GM13977 (cell line): ENCODE results near the gene SLC33A1.

Experiments used
- DNase-seq: peaks from one replicate; pipeline ENCODE4 v3.0.0; 2012; ENCODE audit warnings: low spot score
- CTCF ChIP-seq: IDR thresholded peaks from 2 replicates; pipeline ENCODE4 v1.5.1; 2012; ENCODE audit warnings: mild to moderate bottlenecking, control low read depth; ENCODE audit not compliant: insufficient read depth; ENCODE audit errors: extremely low read depth, missing control alignments
- in situ Hi-C: fragments of 300-500 bp; cut with MboI; formaldehyde crosslinking; loops from one replicate; pipeline ENCODE4 v1.12.0; 2022; ENCODE audit warnings: low sequenced_read_pairs, low pct_unique_long_range_greater_than_20kb, mixed read lengths, inconsistent platforms; ENCODE audit not compliant: unreplicated experiment

The SLC33A1 gene

GRCh38 chr3:155872904-155873646 is 18.8 kb upstream of the SLC33A1 start:
- DNase-seq = no peak
- in situ Hi-C loops = no loop called here
- no peak for TF ChIP-seq CTCF

- in situ Hi-C loops = no loop called here
Observed at GRCh38 chr3:155871746-155872158, 17.5 kb upstream of the SLC33A1 start.

GRCh38 chr3:155870945-155871745 is 16.9 kb upstream of the SLC33A1 start:
- in situ Hi-C loops = no loop called here
- peak; percentile 20 for TF ChIP-seq CTCF
- DNase-seq = peak; percentile 57

More at GRCh38 chr3:155871746-155872158, 17.5 kb upstream of the SLC33A1 start:
- no peak for TF ChIP-seq CTCF
- DNase-seq = no peak

GRCh38 chr3:155870133-155870944 is 16.1 kb upstream of the SLC33A1 start, which contains the start of gene GMPS:
GMPS (plus strand) TSS chr3:155870650; CDS start chr3:155870871, 221 bp downstream.
- TF ChIP-seq CTCF = peak; percentile 70
- in situ Hi-C loops = no loop called here
- peak; percentile 99 for DNase-seq

- in situ Hi-C loops = no loop called here
- DNase-seq = no peak
- TF ChIP-seq CTCF = no peak
Observed at GRCh38 chr3:155869691-155870090, 15.5 kb upstream of the SLC33A1 start.
